GM12875 (cell line): ENCODE results near the gene SF3B1.

Experiments used
- H3K4me3 ChIP-seq: one replicate; pipeline ENCODE4 v1.5.1; 2011; ENCODE audit warnings: low read depth, low read length, control low read depth
- TF ChIP-seq, protein P1 (sequence below): IDR thresholded peaks from 2 replicates; pipeline ENCODE4 v1.5.1; 2011; ENCODE audit warnings: low read depth, mild to moderate bottlenecking, control low read depth, inconsistent platforms, low read length, moderate library complexity, borderline replicate concordance; ENCODE audit not compliant: insufficient read depth

The SF3B1 gene

DNA sequence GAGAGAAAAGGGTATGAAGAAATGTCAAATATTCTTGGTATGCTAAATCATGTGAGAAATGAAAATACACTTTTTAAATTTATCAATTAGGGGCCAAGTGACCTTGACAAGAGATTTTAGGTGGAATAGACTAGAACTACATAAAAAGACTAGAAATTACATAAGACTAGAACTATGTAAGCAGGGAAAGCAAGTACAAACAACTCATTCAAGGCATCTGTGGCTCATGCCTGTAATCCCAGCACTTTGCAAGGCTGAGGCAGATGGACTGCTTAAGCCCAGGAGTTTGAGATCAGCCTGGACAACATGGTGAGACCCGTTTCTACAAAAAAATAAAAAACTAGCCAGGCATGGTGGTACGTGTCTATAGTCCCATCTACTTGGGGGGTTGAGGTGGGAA is 20.3 kb downstream of the SF3B1 start:
- H3K4me3 ChIP-seq = no peak overlapping the region
- TF ChIP-seq, protein P1, sequence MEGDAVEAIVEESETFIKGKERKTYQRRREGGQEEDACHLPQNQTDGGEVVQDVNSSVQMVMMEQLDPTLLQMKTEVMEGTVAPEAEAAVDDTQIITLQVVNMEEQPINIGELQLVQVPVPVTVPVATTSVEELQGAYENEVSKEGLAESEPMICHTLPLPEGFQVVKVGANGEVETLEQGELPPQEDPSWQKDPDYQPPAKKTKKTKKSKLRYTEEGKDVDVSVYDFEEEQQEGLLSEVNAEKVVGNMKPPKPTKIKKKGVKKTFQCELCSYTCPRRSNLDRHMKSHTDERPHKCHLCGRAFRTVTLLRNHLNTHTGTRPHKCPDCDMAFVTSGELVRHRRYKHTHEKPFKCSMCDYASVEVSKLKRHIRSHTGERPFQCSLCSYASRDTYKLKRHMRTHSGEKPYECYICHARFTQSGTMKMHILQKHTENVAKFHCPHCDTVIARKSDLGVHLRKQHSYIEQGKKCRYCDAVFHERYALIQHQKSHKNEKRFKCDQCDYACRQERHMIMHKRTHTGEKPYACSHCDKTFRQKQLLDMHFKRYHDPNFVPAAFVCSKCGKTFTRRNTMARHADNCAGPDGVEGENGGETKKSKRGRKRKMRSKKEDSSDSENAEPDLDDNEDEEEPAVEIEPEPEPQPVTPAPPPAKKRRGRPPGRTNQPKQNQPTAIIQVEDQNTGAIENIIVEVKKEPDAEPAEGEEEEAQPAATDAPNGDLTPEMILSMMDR = no peak

DNA sequence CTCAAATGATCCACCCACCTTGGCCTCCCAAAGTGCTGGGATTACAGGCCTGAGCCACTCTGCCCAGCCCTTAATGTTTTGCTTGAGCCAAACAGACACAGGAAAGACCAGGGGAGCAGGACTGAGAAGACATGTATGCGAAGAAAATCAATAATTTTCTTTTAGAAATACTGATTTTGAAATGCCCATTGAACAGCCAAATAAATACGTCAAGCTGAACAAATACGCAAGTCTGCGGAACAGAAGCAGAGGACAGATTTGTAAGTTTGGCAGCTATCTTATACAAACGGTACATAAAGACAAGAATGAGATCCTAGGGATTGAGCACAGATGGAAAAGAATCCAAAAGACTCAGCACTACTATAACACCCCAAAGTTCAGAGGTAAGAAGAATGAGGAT is 20.8 kb downstream of the SF3B1 start:
- TF ChIP-seq, protein P1 = no peak

DNA sequence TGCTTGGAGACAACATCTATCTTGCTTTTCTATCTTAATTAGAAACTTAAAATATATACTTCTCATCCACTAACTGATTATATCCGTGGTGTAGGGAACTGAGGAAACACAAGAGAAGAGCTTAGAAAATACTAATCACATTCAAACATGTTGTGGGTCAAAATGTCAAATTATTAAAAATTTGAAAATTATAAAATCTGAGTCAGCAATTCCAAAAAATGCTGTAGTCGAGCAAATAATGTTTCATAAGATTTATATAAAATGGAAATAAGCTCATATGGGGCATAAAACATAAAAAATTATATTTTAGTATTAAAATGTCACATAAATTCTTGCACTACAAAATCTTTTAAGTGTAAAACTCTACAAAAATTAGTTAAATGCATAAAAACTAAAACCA is 29.2 kb downstream of the SF3B1 start:
- no peak overlapping the region for H3K4me3 ChIP-seq
- TF ChIP-seq, protein P1 = no peak

More for the DNA sequence above, 20.8 kb downstream of the SF3B1 start:
- no peak overlapping the region for H3K4me3 ChIP-seq

DNA sequence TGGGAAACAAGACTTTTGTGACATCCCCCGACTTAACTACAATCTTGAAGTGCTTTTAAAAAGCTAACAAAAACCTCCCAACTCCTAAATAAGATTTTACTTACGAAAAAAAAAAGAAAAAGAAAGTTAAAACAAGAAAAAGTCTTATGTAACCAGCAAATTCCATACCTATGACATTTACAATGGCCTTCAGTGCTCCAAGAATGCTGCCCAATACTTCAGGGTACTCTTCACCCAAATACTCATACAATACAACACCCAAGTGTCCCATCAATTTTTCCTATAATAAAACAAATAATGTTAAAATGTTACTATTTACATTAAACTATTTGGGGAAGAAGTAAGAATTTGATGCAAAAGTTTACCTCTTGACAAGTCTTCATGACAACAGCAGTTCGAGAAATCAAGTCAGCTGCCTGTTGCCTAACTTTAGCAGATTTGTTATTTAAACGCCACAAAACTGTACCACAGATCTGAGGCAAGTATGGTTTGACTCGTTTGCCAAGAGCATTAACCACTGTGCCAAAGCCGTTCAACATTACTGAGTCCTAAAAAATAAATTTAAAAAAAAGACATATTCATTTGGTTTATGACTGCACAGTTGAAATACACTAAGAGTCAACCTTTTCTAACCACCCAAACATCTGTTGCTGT is 34.8 kb downstream of the SF3B1 start:
- H3K4me3 ChIP-seq = no peak overlapping the region
- TF ChIP-seq, protein P1 = no peak

DNA sequence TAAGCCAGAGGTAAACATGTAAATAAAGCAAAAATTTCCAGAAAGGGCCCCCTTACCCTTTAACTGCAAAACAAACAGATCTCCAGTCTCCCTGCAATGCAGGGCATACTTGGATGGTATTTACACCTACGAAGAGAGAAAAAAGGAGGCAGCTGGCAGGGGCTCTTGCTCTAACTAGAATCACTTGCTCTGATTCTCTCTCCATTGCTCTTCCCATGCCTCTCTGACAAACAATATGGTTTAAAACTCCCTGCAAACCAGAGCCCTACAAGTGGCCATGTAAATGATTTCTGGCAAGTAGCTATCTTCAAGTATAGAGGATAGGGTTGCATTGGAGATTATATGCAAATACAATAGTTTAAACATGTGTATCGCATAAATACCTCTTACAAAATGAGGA is 35.9 kb downstream of the SF3B1 start:
- TF ChIP-seq, protein P1 = no peak
- H3K4me3 ChIP-seq = no peak overlapping the region

DNA sequence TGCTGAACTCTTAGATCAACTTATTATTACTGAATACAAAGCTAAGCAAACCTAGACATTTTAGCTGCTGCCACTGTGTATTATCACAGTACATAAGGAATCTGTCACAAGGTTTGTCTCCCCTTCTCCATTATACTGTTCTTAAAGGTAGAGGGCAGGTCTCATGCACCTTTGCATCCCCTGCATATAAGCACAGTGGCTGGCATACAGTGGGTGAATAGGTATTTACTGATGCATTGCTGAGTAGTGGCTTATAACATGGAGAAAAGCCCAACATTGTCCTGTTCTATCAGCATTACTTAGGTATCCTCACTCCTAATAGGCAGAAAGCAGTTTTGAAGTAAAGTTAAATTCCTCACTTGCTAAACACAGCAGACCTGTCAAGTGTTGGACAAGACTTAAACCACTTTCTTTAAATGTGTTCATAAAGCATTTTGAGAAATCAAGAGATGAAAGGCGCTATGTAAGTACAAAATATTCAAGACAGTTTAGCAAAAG is 43.6 kb downstream of the SF3B1 start:
- TF ChIP-seq, protein P1 = no peak
- no peak overlapping the region for H3K4me3 ChIP-seq

DNA sequence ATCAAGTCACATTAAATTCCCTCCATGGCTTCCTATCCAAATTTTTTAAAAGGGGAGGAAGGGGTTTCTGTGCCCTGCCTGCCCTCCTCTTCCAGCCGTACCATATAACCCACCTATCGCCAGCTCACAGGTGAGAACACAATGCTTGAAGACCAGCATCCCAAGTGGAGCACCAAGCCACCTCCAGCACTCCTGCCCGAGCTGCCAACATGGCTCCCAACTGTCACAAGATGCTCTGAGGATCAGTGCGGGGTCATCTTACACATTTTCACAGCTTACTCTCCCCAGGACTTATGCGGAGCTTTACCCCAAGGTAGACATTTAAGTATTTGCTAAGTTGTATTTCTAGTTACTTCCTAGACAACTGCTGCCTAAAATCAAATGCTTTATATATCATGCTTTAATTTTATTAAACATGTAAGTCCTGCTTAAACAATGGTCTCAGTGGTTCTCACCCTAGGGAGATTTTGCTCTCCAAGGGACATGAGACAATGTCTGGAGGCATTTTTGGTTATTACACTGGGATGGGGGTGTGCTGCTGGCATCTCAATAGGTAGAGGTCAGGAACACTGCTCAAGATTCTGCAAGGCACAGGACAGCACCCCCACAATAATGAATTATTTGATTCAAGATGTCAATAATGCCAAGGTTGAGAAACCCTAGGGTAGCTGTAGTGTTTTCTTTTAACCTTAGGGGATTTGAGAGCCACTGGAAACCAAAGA is 45.8 kb downstream of the SF3B1 start:
- TF ChIP-seq, protein P1 = no peak
- H3K4me3 ChIP-seq = no peak overlapping the region
